ENCODE data around the gene JAK2. TPM values are rescaled to one million over a fixed set of nuclear protein-coding genes. Genes with fewer than 3 reads are reported as not detected.

JAK2 gene
- total RNA-seq, 1 donor from 2014 or later: 24.4 TPM

DNA sequence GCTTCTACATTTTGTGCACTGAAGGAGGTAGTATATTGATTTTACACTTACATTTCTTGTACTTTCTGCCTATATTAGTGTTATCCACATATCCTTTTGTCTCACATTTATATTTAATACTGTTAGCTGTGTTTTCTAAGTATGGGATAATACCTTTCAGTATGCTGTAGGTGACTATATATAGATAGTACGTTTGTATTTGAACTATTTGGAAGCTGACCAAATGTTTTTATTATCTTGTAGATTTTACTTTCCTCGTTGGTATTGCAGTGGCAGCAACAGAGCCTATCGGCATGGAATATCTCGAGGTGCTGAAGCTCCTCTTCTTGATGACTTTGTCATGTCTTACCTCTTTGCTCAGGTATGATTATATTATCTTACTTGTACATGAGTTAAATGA is 59.1 kb downstream of the JAK2 start:
- H3K9me3 ChIP-seq: no peaks in the 10 kb centered on the region
- TF ChIP-seq, protein P1, sequence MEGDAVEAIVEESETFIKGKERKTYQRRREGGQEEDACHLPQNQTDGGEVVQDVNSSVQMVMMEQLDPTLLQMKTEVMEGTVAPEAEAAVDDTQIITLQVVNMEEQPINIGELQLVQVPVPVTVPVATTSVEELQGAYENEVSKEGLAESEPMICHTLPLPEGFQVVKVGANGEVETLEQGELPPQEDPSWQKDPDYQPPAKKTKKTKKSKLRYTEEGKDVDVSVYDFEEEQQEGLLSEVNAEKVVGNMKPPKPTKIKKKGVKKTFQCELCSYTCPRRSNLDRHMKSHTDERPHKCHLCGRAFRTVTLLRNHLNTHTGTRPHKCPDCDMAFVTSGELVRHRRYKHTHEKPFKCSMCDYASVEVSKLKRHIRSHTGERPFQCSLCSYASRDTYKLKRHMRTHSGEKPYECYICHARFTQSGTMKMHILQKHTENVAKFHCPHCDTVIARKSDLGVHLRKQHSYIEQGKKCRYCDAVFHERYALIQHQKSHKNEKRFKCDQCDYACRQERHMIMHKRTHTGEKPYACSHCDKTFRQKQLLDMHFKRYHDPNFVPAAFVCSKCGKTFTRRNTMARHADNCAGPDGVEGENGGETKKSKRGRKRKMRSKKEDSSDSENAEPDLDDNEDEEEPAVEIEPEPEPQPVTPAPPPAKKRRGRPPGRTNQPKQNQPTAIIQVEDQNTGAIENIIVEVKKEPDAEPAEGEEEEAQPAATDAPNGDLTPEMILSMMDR (IDR thresholded peaks at IDR 0.05): no peak
- ATAC-seq (no peak), DNase-seq (no peak)
- H3K27me3 ChIP-seq: no peaks in the 10 kb centered on the region
- H3K27ac ChIP-seq: no peak overlapping the region
- H3K4me1 ChIP-seq: no peaks in the 10 kb centered on the region
- intact Hi-C loops (cut with DNase I): no loop called here
- no peak overlapping the region for H3K4me3 ChIP-seq
- peaks cover 45% of the 10 kb centered on the region for H3K36me3 ChIP-seq

DNA sequence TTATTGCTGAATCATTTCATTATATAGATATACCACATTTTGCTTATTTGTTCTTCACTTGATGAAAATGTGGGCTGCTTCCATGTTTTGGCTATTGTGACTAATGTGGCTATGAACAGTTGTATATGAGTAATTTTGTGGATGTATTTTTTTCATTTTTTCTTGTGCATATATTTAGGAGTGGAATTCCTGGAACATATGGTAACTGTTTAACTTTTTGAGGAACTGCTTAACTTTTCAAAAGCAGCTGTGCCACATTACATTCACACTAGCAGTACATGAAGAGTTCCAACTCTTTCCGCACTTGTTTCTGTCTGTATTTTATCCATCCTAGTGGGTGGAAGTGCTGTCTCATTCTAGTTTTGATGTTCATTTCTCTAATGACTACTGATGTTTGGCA is 67.8 kb downstream of the JAK2 start:
- no peak for ATAC-seq

DNA sequence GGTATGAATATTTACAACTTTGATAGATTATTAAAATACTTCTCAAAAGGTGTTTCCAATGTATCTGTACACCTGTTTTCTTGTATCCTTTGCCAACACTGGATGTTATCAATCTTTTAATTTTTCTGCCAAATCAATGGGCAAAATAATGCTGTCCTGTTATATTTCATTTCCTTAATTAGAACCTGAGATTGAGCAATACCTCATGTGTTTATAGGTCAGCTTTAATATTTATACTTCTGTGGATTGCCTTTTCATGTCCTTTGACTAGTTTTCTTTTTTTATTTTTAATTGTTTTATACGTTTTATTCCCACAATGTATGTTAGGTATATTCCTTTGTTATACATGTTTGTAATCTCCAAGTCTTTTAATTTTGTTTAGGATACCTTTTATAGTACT is 77.6 kb downstream of the JAK2 start:
- DNase-seq: no peak
- intact Hi-C loops (cut with DNase I): no loop called here

More for the DNA sequence above, 67.8 kb downstream of the JAK2 start:
- Histone ChIP-seq H3K4me3 (no peak overlapping the region), H3K27me3 (no peaks in the 10 kb centered on the region), H3K36me3 (peaks cover 32% of the 10 kb centered on the region), H3K4me1 (no peaks in the 10 kb centered on the region), H3K27ac (no peak overlapping the region), H3K9me3 (no peaks in the 10 kb centered on the region)
- intact Hi-C loops (cut with DNase I): no loop called here
- TF ChIP-seq, protein P1 (IDR thresholded peaks at IDR 0.05): no peak
- no peak for DNase-seq

DNA sequence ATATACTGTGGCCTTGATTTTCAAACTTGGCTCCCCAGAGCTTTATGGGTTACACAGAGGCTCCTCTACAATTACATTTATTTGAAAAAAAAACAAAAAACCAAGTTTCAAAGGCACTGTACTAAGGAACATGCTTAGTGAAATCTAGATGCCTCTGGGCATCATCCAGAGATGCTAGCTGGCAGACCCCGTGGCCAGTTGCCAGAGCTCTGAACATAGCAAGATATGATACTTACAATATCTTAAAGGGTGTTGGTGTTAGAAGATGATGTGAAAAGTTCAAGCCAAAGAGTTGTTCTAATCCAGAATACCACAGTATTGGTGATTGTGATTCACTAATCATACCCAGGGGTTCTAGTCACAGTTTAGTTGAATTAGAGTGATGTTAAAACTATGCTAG is 87.8 kb downstream of the JAK2 start:
- intact Hi-C loops (cut with DNase I): no loop called here
- Histone ChIP-seq H3K27ac (no peak overlapping the region), H3K36me3 (peaks cover 68% of the 10 kb centered on the region), H3K9me3 (no peaks in the 10 kb centered on the region), H3K27me3 (no peaks in the 10 kb centered on the region), H3K4me1 (no peaks in the 10 kb centered on the region), H3K4me3 (no peak overlapping the region)
- ATAC-seq: no peak
- TF ChIP-seq, protein P1 (IDR thresholded peaks at IDR 0.05): no peak
- no peak for DNase-seq

More for the DNA sequence above, 77.6 kb downstream of the JAK2 start:
- TF ChIP-seq, protein P1 (IDR thresholded peaks at IDR 0.05): no peak
- Histone ChIP-seq H3K9me3 (no peaks in the 10 kb centered on the region), H3K4me1 (no peaks in the 10 kb centered on the region), H3K27me3 (no peaks in the 10 kb centered on the region), H3K36me3 (peaks cover 38% of the 10 kb centered on the region), H3K27ac (no peak overlapping the region), H3K4me3 (no peak overlapping the region)
- ATAC-seq: no peak

DNA sequence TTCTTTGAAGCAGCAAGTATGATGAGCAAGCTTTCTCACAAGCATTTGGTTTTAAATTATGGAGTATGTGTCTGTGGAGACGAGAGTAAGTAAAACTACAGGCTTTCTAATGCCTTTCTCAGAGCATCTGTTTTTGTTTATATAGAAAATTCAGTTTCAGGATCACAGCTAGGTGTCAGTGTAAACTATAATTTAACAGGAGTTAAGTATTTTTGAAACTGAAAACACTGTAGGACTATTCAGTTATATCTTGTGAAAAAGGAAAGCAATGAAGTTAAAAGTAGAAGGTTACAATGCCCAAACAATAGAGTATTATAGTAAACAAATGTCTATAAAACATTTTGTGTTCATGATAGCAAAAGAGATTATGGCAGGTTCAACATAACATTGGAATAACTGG is 88.6 kb downstream of the JAK2 start:
- Histone ChIP-seq H3K4me1 (no peaks in the 10 kb centered on the region), H3K9me3 (no peaks in the 10 kb centered on the region), H3K36me3 (peaks cover 72% of the 10 kb centered on the region), H3K4me3 (no peak overlapping the region), H3K27me3 (no peaks in the 10 kb centered on the region), H3K27ac (no peak overlapping the region)
- ATAC-seq: no peak
- TF ChIP-seq, protein P1 (IDR thresholded peaks at IDR 0.05): no peak
- intact Hi-C loops (cut with DNase I): no loop called here
- DNase-seq: no peak

DNA sequence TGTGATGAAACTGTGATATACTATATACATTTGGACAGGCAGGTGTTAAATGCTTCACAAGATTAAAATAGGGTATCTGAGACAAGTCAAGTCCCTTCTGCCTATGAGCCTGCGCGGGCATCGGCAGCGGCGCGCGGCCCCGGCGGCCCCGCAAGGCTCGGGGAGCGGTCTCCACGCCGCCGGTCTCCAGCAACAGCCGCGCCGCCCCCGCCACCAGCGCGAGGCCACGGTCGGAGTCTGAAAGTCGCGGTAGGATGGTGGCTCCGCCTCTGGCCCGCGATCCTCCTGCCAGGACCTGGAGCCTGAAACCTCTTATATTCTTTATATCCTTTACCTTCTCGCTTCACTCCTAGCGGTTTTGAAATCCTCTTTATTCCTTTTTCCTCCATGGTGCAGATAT is 100.9 kb downstream of the JAK2 start:
- no peaks in the 10 kb centered on the region for H3K9me3 ChIP-seq
- no peaks in the 10 kb centered on the region for H3K27me3 ChIP-seq
- no peak overlapping the region for H3K27ac ChIP-seq
- ATAC-seq (no peak), DNase-seq (no peak)
- H3K4me3 ChIP-seq: no peak overlapping the region
- intact Hi-C loops (cut with DNase I): no loop called here
- TF ChIP-seq, protein P1 (IDR thresholded peaks at IDR 0.05): no peak
- H3K4me1 ChIP-seq: no peaks in the 10 kb centered on the region
- H3K36me3 ChIP-seq: peaks cover 70% of the 10 kb centered on the region

All from upper lobe of right lung (tissue), 1 donor.